ENCODE measurements around the gene SLIT3.
"Not testable (repeated sequence)": the region's sequence is repeated elsewhere in the genome, so short reads cannot be mapped to it uniquely, and the experiment has no call there.

SLIT3 gene

GRCh38 chr5:168642019-168642418 lies 658.9 kb downstream of the SLIT3 start:
- in situ Hi-C loops (cut with HindIII; ENCODE audit: low pct_ligation_motif_present, low pct_unique_long_range_greater_than_20kb, low sequenced_read_pairs) = no loop called here
- DNase-seq = no peak

- DNase-seq; in situ Hi-C loops (cut with HindIII; ENCODE audit: low pct_ligation_motif_present, low pct_unique_long_range_greater_than_20kb, low sequenced_read_pairs): not testable (repeated sequence)
These were observed 662.1 kb downstream of the SLIT3 start for GRCh38 chr5:168638846-168639245.

GRCh38 chr5:168637793-168638192 lies 663.1 kb downstream of the SLIT3 start:
- in situ Hi-C loops (cut with HindIII; ENCODE audit: low pct_ligation_motif_present, low pct_unique_long_range_greater_than_20kb, low sequenced_read_pairs) = no loop called here
- DNase-seq = no peak

- in situ Hi-C loops (cut with HindIII; ENCODE audit: low pct_ligation_motif_present, low pct_unique_long_range_greater_than_20kb, low sequenced_read_pairs) = no loop called here
- DNase-seq = no peak
These were observed 663.7 kb downstream of the SLIT3 start for GRCh38 chr5:168637281-168637680.

GRCh38 chr5:168630958-168631357 lies 670.0 kb downstream of the SLIT3 start:
- DNase-seq; in situ Hi-C loops (cut with HindIII; ENCODE audit: low pct_ligation_motif_present, low pct_unique_long_range_greater_than_20kb, low sequenced_read_pairs): not testable (repeated sequence)

- no peak for DNase-seq
- in situ Hi-C loops (cut with HindIII; ENCODE audit: low pct_ligation_motif_present, low pct_unique_long_range_greater_than_20kb, low sequenced_read_pairs) = no loop called here
These were observed 676.0 kb downstream of the SLIT3 start for GRCh38 chr5:168624850-168625364.

- in situ Hi-C loops (cut with HindIII; ENCODE audit: low pct_ligation_motif_present, low pct_unique_long_range_greater_than_20kb, low sequenced_read_pairs) = no loop called here
- no peak for DNase-seq
These were observed 680.1 kb downstream of the SLIT3 start for GRCh38 chr5:168620807-168621206.

GRCh38 chr5:168614661-168615060 lies 686.3 kb downstream of the SLIT3 start:
- DNase-seq = no peak
- in situ Hi-C loops (cut with HindIII; ENCODE audit: low pct_ligation_motif_present, low pct_unique_long_range_greater_than_20kb, low sequenced_read_pairs) = no loop called here

- in situ Hi-C loops (cut with HindIII; ENCODE audit: low pct_ligation_motif_present, low pct_unique_long_range_greater_than_20kb, low sequenced_read_pairs) = no loop called here
- no peak for DNase-seq
These were observed 686.9 kb downstream of the SLIT3 start for GRCh38 chr5:168613996-168614395.

- no peak for DNase-seq
- in situ Hi-C loops (cut with HindIII; ENCODE audit: low pct_ligation_motif_present, low pct_unique_long_range_greater_than_20kb, low sequenced_read_pairs) = no loop called here
These were observed 687.5 kb downstream of the SLIT3 start for GRCh38 chr5:168613396-168613795.

GRCh38 chr5:168612996-168613395 lies 687.9 kb downstream of the SLIT3 start:
- DNase-seq = no peak
- in situ Hi-C loops (cut with HindIII; ENCODE audit: low pct_ligation_motif_present, low pct_unique_long_range_greater_than_20kb, low sequenced_read_pairs) = no loop called here

GRCh38 chr5:168612123-168612522 lies 688.8 kb downstream of the SLIT3 start:
- in situ Hi-C loops (cut with HindIII; ENCODE audit: low pct_ligation_motif_present, low pct_unique_long_range_greater_than_20kb, low sequenced_read_pairs) = no loop called here
- no peak for DNase-seq
